ENCODE measurements around the gene RNF145. TPM values are rescaled to one million over a fixed set of nuclear protein-coding genes. Genes with fewer than 3 reads are reported as not detected.
A peak's percentile ranks its signal among the peaks of the same experiment; 100 is the strongest.

The RNF145 gene
- total and polyA plus RNA-seq, 2 donors (not counting 1 experiment from before 2014, with no cell fraction given) = 24.5 to 57.2 TPM

DNA sequence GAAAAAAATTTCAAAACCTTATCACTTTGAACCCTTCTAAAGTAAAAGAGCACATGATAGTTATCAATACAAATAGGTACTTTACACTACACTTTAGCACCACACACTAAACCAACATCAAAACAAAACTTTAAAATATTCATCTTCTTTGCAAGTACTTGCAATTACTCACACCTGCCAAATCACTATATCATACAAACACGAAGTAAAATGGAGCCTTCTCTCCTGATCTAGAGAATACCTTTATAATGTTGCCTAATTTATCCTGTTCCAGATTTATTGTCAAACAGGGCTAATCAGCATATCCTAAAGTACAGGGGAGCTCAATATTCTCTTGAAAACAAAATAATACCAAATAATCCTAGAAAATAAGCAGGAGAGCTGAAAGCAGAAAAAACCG lies 3.0 kb downstream of the RNF145 start:
- no peak for ATAC-seq (ENCODE audit: low read depth)
- WGBS (ENCODE audit: insufficient coverage) = no CpG with 5 or more reads among the region's 2 CpGs
- intact Hi-C loops (cut with micrococcal nuclease) = loop anchor here (2.0 to 10.0 kb wide), 6 partner anchors 26 to 1474 kb away; partner anchors contain the start of genes SLU7, THG1L and TTC1
- H3K79me2 ChIP-seq (ENCODE audit: control insufficient read depth, insufficient read depth, low read length) = peaks cover 78% of the 10 kb centered on the region
- peak overlapping the region; percentile 84 for H3K27ac Mint-ChIP-seq
- H2AFZ ChIP-seq (ENCODE audit: insufficient read depth, low read depth, low read length, poor library complexity, severe bottlenecking) = no peak overlapping the region
- H3K9me3 ChIP-seq (ENCODE audit: control extremely low read depth in 1 of 3, control insufficient read depth in 2 of 3, insufficient read depth in 1 of 3, low read length in 2 of 3) = no peaks in the 10 kb centered on the region
- H3K27ac ChIP-seq (ENCODE audit: low read length in 2 of 2) = peak overlapping the region; percentile 84 to 85
- H3K4me1 Mint-ChIP-seq = peaks cover 59% of the 10 kb centered on the region
- peak overlapping the region; percentile 98 for H3K4me3 Mint-ChIP-seq
- peaks cover 9% of the 10 kb centered on the region for H4K20me1 ChIP-seq (ENCODE audit: control insufficient read depth, insufficient read depth, low read length, poor library complexity, severe bottlenecking)
- no peak for DNase-seq
- CTCF ChIA-PET = interaction anchor here (1.5 to 3.3 kb wide), 2 partner anchors 50 to 80 kb away, joined by 3 to 22 read pairs; no protein-coding TSS in a partner anchor
- H3K27me3 Mint-ChIP-seq = no peaks in the 10 kb centered on the region
- peak overlapping the region; percentile 83 for H3K4me2 ChIP-seq (replicated peaks; ENCODE audit: low read depth, low read length, poor library complexity, severe bottlenecking)
- no peaks in the 10 kb centered on the region for H3K27me3 ChIP-seq (replicated peaks in 1 of 4; ENCODE audit: control extremely low read depth in 1 of 4, control insufficient read depth in 3 of 4, insufficient read depth in 4 of 4, low read length in 3 of 4)
- no peaks in the 10 kb centered on the region for H3K9me3 Mint-ChIP-seq (ENCODE audit: insufficient read depth)
- peak overlapping the region in 2 of 5 experiments; percentile 76 to 91 for H3K4me3 ChIP-seq (ENCODE audit: control extremely low read depth in 1 of 5, extremely low read depth in 1 of 5, insufficient read depth in 1 of 5, low read depth in 2 of 5, low read length in 4 of 5)
- POLR2A ChIA-PET = interaction anchor here (0.7 to 1.0 kb wide), 2 partner anchors 9 to 16 kb away, joined by 3 read pairs; no protein-coding TSS in a partner anchor
- no peak for TF ChIP-seq EZH2 (IDR thresholded peaks at IDR 0.05; ENCODE audit: borderline replicate concordance, insufficient read depth, low read depth, low read length, poor library complexity, severe bottlenecking)
- TF ChIP-seq, protein P1, sequence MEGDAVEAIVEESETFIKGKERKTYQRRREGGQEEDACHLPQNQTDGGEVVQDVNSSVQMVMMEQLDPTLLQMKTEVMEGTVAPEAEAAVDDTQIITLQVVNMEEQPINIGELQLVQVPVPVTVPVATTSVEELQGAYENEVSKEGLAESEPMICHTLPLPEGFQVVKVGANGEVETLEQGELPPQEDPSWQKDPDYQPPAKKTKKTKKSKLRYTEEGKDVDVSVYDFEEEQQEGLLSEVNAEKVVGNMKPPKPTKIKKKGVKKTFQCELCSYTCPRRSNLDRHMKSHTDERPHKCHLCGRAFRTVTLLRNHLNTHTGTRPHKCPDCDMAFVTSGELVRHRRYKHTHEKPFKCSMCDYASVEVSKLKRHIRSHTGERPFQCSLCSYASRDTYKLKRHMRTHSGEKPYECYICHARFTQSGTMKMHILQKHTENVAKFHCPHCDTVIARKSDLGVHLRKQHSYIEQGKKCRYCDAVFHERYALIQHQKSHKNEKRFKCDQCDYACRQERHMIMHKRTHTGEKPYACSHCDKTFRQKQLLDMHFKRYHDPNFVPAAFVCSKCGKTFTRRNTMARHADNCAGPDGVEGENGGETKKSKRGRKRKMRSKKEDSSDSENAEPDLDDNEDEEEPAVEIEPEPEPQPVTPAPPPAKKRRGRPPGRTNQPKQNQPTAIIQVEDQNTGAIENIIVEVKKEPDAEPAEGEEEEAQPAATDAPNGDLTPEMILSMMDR (IDR thresholded peaks at IDR 0.05) = no peak
- H3K36me3 ChIP-seq (replicated peaks in 1 of 2; ENCODE audit: control extremely low read depth in 1 of 2, control insufficient read depth in 1 of 2, extremely low read depth in 1 of 2, insufficient read depth in 2 of 2, low read length in 1 of 2) = peaks cover 4 to 7% of the 10 kb centered on the region in 2 experiments
- peak overlapping the region; percentile 77 for H3K9ac ChIP-seq (ENCODE audit: low read length)
- peaks cover 38 to 53% of the 10 kb centered on the region in 2 donors for H3K4me1 ChIP-seq (ENCODE audit: control insufficient read depth in 2 of 2, insufficient read depth in 2 of 2, low read length in 2 of 2)

GRCh38 chr5:159203351-159203750 lies 6.0 kb downstream of the RNF145 start:
- H3K9ac ChIP-seq (ENCODE audit: low read length) = no peak overlapping the region
- H3K27ac Mint-ChIP-seq = no peak overlapping the region
- CTCF ChIA-PET = no interaction called here

More at GRCh38 chr5:159203351-159203750, 6.0 kb downstream of the RNF145 start:
- Histone ChIP-seq H3K79me2 (ENCODE audit: control insufficient read depth, insufficient read depth, low read length) (peaks cover 93% of the 10 kb centered on the region), H3K9me3 (ENCODE audit: control extremely low read depth in 1 of 3, control insufficient read depth in 2 of 3, insufficient read depth in 1 of 3, low read length in 2 of 3) (no peaks in the 10 kb centered on the region), H2AFZ (ENCODE audit: insufficient read depth, low read depth, low read length, poor library complexity, severe bottlenecking) (no peak overlapping the region), H3K36me3 (replicated peaks in 1 of 2; ENCODE audit: control extremely low read depth in 1 of 2, control insufficient read depth in 1 of 2, extremely low read depth in 1 of 2, insufficient read depth in 2 of 2, low read length in 1 of 2) (peaks cover 6 to 13% of the 10 kb centered on the region in 2 experiments), H3K4me1 (ENCODE audit: control insufficient read depth in 2 of 2, insufficient read depth in 2 of 2, low read length in 2 of 2) (peaks cover 43 to 66% of the 10 kb centered on the region in 2 donors), H3K4me2 (replicated peaks; ENCODE audit: low read depth, low read length, poor library complexity, severe bottlenecking) (no peak overlapping the region), H3K4me3 (ENCODE audit: control extremely low read depth in 1 of 5, extremely low read depth in 1 of 5, insufficient read depth in 1 of 5, low read depth in 2 of 5, low read length in 4 of 5) (no peak overlapping the region), H4K20me1 (ENCODE audit: control insufficient read depth, insufficient read depth, low read length, poor library complexity, severe bottlenecking) (peaks cover 15% of the 10 kb centered on the region), H3K27me3 (replicated peaks in 1 of 4; ENCODE audit: control extremely low read depth in 1 of 4, control insufficient read depth in 3 of 4, insufficient read depth in 4 of 4, low read length in 3 of 4) (no peaks in the 10 kb centered on the region), H3K27ac (ENCODE audit: low read length in 2 of 2) (no peak overlapping the region)
- intact Hi-C loops (cut with micrococcal nuclease) = loop anchor here (10.0 kb wide), 1 partner anchor 781 kb away; no protein-coding TSS in a partner anchor
- POLR2A ChIA-PET = no interaction called here
- H3K9me3 Mint-ChIP-seq (ENCODE audit: insufficient read depth) = no peaks in the 10 kb centered on the region
- no peak overlapping the region for H3K4me3 Mint-ChIP-seq
- DNase-seq (no peak), ATAC-seq (ENCODE audit: low read depth) (no peak)
- WGBS (ENCODE audit: insufficient coverage) = no CpG with 5 or more reads among the region's 2 CpGs
- no peak for TF ChIP-seq EZH2 (IDR thresholded peaks at IDR 0.05; ENCODE audit: borderline replicate concordance, insufficient read depth, low read depth, low read length, poor library complexity, severe bottlenecking)
- TF ChIP-seq, protein P1 (IDR thresholded peaks at IDR 0.05) = no peak
- peaks cover 63% of the 10 kb centered on the region for H3K4me1 Mint-ChIP-seq
- no peaks in the 10 kb centered on the region for H3K27me3 Mint-ChIP-seq
